Measurements from ENCODE around the gene ANKMY2.

The ANKMY2 gene

GRCh38 chr7:16564909-16565426 lies 80.6 kb downstream of the ANKMY2 start:
- TF ChIP-seq CTCF (IDR thresholded peaks at IDR 0.05; ENCODE audit: low read length, missing control alignments), result peak; percentile 70
- DNase-seq (ENCODE audit: low read depth), result peak; percentile 73
- H3K4me3 ChIP-seq (replicated peaks; ENCODE audit: low read depth, low read length), result no peak overlapping the region

GRCh38 chr7:16564023-16564380 lies 81.6 kb downstream of the ANKMY2 start:
- TF ChIP-seq CTCF (IDR thresholded peaks at IDR 0.05; ENCODE audit: low read length, missing control alignments), result no peak
- no peak overlapping the region for H3K4me3 ChIP-seq (replicated peaks; ENCODE audit: low read depth, low read length)
- no peak for DNase-seq (ENCODE audit: low read depth)

- H3K4me3 ChIP-seq (replicated peaks; ENCODE audit: low read depth, low read length), result no peak overlapping the region
- no peak for DNase-seq (ENCODE audit: low read depth)
- TF ChIP-seq CTCF (IDR thresholded peaks at IDR 0.05; ENCODE audit: low read length, missing control alignments), result no peak
Observed at GRCh38 chr7:16563281-16564022, 82.1 kb downstream of the ANKMY2 start.

- no peak overlapping the region for H3K4me3 ChIP-seq (replicated peaks; ENCODE audit: low read depth, low read length)
- no peak for DNase-seq (ENCODE audit: low read depth)
- TF ChIP-seq CTCF (IDR thresholded peaks at IDR 0.05; ENCODE audit: low read length, missing control alignments), result no peak
Observed at GRCh38 chr7:16562456-16563220, 82.9 kb downstream of the ANKMY2 start.

- DNase-seq (ENCODE audit: low read depth), result no peak
- no peak overlapping the region for H3K4me3 ChIP-seq (replicated peaks; ENCODE audit: low read depth, low read length)
Observed at GRCh38 chr7:16561943-16562342, 83.6 kb downstream of the ANKMY2 start.

GRCh38 chr7:16559497-16560179 lies 85.9 kb downstream of the ANKMY2 start:
- no peak for DNase-seq (ENCODE audit: low read depth)
- no peak overlapping the region for H3K4me3 ChIP-seq (replicated peaks; ENCODE audit: low read depth, low read length)
- no peak for TF ChIP-seq CTCF (IDR thresholded peaks at IDR 0.05; ENCODE audit: low read length, missing control alignments)

More at GRCh38 chr7:16561943-16562342, 83.6 kb downstream of the ANKMY2 start:
- no peak for TF ChIP-seq CTCF (IDR thresholded peaks at IDR 0.05; ENCODE audit: low read length, missing control alignments)
